Natural killer cell (primary cell): ENCODE measurements around the gene GNPNAT1. TPM values are rescaled to one million over a fixed set of nuclear protein-coding genes. Genes with fewer than 3 reads are reported as not detected.

Source experiments
- ATAC-seq, 3 donors: fragments of 150-1000 bp in 2 of 3; fragments of 200-7000 bp in 1 of 3; cut with Tn5 transposase; 1 replicate in 1 of 3; 2 replicates in 2 of 3; pipeline ENCODE4 v1.10.0; 2021; ENCODE audit warnings: mild to moderate bottlenecking in 2 of 3, moderate library complexity in 2 of 3
- DNase-seq, 2 donors: peaks; one replicate each; pipeline versions ENCODE4 v3.0.0 to v3.0.0-alpha.2; 2013 to 2021; ENCODE audit warnings: mixed read lengths in 1 of 2
- H3K27ac ChIP-seq: one replicate; pipeline ENCODE4 v1.5.1; 2013; ENCODE audit warnings: mild to moderate bottlenecking, low read length
- H3K27me3 ChIP-seq: one replicate; pipeline ENCODE4 v1.6.1; 2013; ENCODE audit warnings: low read length; ENCODE audit not compliant: control insufficient read depth, insufficient read depth
- H3K36me3 ChIP-seq: one replicate; pipeline ENCODE4 v1.6.1; 2013; ENCODE audit warnings: low read length; ENCODE audit not compliant: control insufficient read depth, insufficient read depth
- H3K4me1 ChIP-seq: one replicate; pipeline ENCODE4 v1.6.1; 2013; ENCODE audit warnings: low read length; ENCODE audit not compliant: control insufficient read depth, insufficient read depth
- H3K4me3 ChIP-seq: one replicate; pipeline ENCODE4 v1.5.1; 2013; ENCODE audit warnings: low read length
- H3K9me3 ChIP-seq: one replicate; pipeline ENCODE4 v1.6.1; 2013; ENCODE audit warnings: low read length; ENCODE audit not compliant: control insufficient read depth, insufficient read depth
- H3K27ac Mint-ChIP-seq, 2 donors: one replicate each; pipeline ENCODE4 v1.8.0; 2022; ENCODE audit warnings: mild to moderate bottlenecking in 2 of 2, mixed read lengths in 2 of 2, moderate library complexity in 1 of 2
- H3K27me3 Mint-ChIP-seq, 2 donors: one replicate each; pipeline ENCODE4 v1.8.0; 2022; ENCODE audit warnings: low read depth in 2 of 2, mixed read lengths in 2 of 2
- H3K36me3 Mint-ChIP-seq: one replicate; pipeline ENCODE4 v1.8.0; 2022; ENCODE audit warnings: mixed read lengths
- H3K4me1 Mint-ChIP-seq, 2 donors: one replicate each; pipeline ENCODE4 v1.8.0; 2022; ENCODE audit warnings: mixed read lengths in 2 of 2
- H3K4me3 Mint-ChIP-seq: one replicate; pipeline ENCODE4 v1.8.0; 2022; ENCODE audit warnings: mild to moderate bottlenecking, moderate library complexity, mixed read lengths
- H3K9me3 Mint-ChIP-seq, 2 donors: one replicate each; pipeline ENCODE4 v1.8.0; 2022; ENCODE audit warnings: mixed read lengths in 2 of 2
- WGBS: methylation state at CpG from one replicate; pipeline ENCODE4 v1.1.7; 2013; ENCODE audit warnings: missing lambda C conversion rate; ENCODE audit not compliant: insufficient coverage; 5-methylcytosine and 5-hydroxymethylcytosine counted together
- intact Hi-C: fragments of 100-400 bp; cut with micrococcal nuclease; formaldehyde crosslinking; loops from one replicate; pipeline ENCODE4 v1.14.2; 2022
- total RNA-seq, 4 donors: library from RNA; stranded (reverse); fragments of 120-200 nt in 1 of 4; gene quantifications; one replicate each; pipeline versions ENCODE4 v1.2.3 to v1.2.4, GENCODE V29; 2013 to 2022
- TF ChIP-seq, protein P1 (sequence below): fragments of 200-600 bp; IDR thresholded peaks from one replicate; pipeline ENCODE4 v1.8.0; 2022; ENCODE audit warnings: antibody characterized with exemption

Gene GNPNAT1
- total RNA-seq, 3 donors from 2014 or later (not counting 1 experiment from before 2014, with no cell fraction given): 5.6 to 7.5 (median 7.0) TPM

DNA sequence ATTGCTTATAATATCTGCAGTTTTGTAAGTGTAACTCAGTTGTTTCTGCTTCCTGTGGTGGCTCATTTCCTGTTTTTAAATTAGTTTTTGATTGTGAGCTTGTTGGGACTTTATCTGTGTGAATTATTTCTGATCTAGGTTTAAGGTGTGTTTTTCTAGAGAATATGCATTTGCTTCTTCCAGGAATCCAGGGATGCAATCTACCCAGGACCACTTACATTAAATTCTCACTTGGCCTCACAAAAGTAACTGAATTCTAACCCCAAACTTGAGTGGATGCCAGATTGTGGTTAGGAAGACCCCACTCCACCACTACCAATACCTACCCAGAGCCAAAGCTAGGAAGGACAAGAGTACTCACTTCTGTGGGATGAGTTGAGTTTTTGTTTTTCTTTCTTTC, 49.5 kb downstream of the GNPNAT1 start:
- no peaks in the 10 kb centered on the region for H3K9me3 ChIP-seq
- peak overlapping the region; percentile 9 for H3K4me3 ChIP-seq
- H3K27ac ChIP-seq: peak overlapping the region; percentile 88
- intact Hi-C loops: loop anchor here (1.0 kb wide), 1 partner anchor 12 kb away; the partner anchor contains the start of gene STYX
- peaks cover 35 to 45% of the 10 kb centered on the region in 2 donors for H3K4me1 Mint-ChIP-seq
- peaks cover 18% of the 10 kb centered on the region for H3K4me1 ChIP-seq
- peaks cover 10% of the 10 kb centered on the region for H3K36me3 ChIP-seq
- peak overlapping the region; percentile 74 for H3K4me3 Mint-ChIP-seq
- peak overlapping the region; percentile 93 to 96 for H3K27ac Mint-ChIP-seq
- ATAC-seq (peak; percentile 18 to 38 (median 24)), DNase-seq (peak in 1 of 2 donors; percentile 63)
- no peaks in the 10 kb centered on the region for H3K27me3 Mint-ChIP-seq
- TF ChIP-seq, protein P1, sequence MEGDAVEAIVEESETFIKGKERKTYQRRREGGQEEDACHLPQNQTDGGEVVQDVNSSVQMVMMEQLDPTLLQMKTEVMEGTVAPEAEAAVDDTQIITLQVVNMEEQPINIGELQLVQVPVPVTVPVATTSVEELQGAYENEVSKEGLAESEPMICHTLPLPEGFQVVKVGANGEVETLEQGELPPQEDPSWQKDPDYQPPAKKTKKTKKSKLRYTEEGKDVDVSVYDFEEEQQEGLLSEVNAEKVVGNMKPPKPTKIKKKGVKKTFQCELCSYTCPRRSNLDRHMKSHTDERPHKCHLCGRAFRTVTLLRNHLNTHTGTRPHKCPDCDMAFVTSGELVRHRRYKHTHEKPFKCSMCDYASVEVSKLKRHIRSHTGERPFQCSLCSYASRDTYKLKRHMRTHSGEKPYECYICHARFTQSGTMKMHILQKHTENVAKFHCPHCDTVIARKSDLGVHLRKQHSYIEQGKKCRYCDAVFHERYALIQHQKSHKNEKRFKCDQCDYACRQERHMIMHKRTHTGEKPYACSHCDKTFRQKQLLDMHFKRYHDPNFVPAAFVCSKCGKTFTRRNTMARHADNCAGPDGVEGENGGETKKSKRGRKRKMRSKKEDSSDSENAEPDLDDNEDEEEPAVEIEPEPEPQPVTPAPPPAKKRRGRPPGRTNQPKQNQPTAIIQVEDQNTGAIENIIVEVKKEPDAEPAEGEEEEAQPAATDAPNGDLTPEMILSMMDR: no peak
- no peaks in the 10 kb centered on the region for H3K27me3 ChIP-seq
- no peaks in the 10 kb centered on the region for H3K9me3 Mint-ChIP-seq
- no peaks in the 10 kb centered on the region for H3K36me3 Mint-ChIP-seq

DNA sequence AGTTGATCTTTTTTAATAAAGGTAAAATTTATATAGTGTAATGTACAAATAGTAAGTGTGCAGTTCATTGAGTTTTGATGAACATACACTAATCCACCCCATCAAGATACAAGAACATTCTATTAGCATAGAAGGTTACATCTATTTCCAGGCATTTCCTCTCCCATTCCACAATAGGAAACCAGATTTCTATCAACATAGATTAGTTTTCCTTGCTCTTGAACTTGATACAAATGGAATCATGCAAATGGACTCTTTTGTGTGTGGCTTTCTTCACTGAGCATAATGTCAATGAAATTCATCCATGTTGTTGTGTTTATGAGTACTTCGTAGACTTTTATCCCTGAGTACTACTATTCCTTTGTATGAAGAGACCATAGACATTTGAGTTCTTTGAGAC, 50.7 kb downstream of the GNPNAT1 start:
- Histone ChIP-seq H3K36me3 (peaks cover 3% of the 10 kb centered on the region), H3K9me3 (no peaks in the 10 kb centered on the region), H3K4me3 (no peak overlapping the region), H3K27me3 (no peaks in the 10 kb centered on the region), H3K27ac (no peak overlapping the region), H3K4me1 (peaks cover 18% of the 10 kb centered on the region)
- Mint-ChIP-seq H3K27ac (peak overlapping the region; percentile 93 to 96), H3K9me3 (no peaks in the 10 kb centered on the region), H3K27me3 (no peaks in the 10 kb centered on the region), H3K4me3 (peak overlapping the region; percentile 10), H3K36me3 (no peaks in the 10 kb centered on the region), H3K4me1 (peaks cover 45 to 56% of the 10 kb centered on the region in 2 donors)
- DNase-seq: no peak
- intact Hi-C loops: no loop called here
- ATAC-seq: no peak
- TF ChIP-seq, protein P1: no peak
- WGBS: no CpG with 5 or more reads among the region's 1 CpG

DNA sequence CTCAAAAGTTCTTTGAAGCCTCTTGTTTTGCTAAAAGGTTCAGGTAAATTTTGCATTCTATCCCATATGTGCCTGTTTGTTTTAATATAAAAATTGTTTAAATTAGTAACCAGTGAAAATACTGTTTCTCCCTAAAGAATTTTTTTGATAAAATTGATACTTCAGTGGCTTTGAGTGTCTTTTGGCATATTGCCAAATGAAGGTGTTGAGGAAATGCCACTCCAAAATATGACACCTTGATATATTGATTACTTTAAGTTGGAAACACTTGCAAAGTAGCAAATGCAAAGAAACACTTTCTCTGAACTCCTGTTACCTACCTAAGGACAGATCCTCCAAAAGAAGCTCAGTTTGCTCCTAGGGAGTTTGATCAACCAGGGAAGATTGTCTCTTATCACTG, 53.0 kb downstream of the GNPNAT1 start:
- no peak overlapping the region for H3K4me3 ChIP-seq
- Mint-ChIP-seq H3K27me3 (no peaks in the 10 kb centered on the region), H3K27ac (peak overlapping the region in 1 of 2 donors; percentile 37), H3K36me3 (peaks cover 1% of the 10 kb centered on the region), H3K4me3 (no peak overlapping the region), H3K9me3 (no peaks in the 10 kb centered on the region), H3K4me1 (peaks cover 66 to 67% of the 10 kb centered on the region in 2 donors)
- ATAC-seq (no peak), DNase-seq (peak in 1 of 2 donors; percentile 38)
- H3K4me1 ChIP-seq: peaks cover 18% of the 10 kb centered on the region
- no peaks in the 10 kb centered on the region for H3K9me3 ChIP-seq
- intact Hi-C loops: loop anchor here (10.0 kb wide), 1 partner anchor 56 kb away; the partner anchor contains the start of gene GNPNAT1
- H3K27ac ChIP-seq: no peak overlapping the region
- no peaks in the 10 kb centered on the region for H3K27me3 ChIP-seq
- peaks cover 6% of the 10 kb centered on the region for H3K36me3 ChIP-seq
- TF ChIP-seq, protein P1: no peak

DNA sequence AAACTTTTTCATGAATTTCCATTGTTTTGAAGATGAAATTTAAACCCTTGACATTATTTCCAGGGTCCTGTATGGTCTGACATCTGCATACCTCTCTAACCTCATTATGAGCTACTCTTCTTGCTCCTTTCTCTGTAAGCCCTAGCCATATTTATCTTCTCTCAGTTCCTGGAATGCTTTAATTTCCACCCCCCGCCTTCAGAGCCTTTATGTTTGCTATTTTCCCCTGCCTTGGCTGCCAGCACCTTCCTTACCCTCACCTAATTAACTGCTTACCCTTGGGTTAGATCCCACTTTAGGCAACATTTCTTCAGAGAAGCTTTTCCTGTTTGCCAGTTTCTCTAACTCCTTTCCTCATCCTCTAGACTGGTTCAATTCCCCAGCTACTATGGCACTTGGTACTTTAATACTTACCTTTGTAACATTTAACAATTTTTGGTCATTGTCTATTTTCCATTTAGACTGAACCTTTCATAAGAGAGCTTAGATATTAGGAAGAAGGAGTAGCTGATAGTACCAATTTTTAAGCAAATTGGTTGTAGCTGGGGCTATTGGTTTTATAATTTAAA, 55.4 kb downstream of the GNPNAT1 start:
- Histone ChIP-seq H3K27ac (no peak overlapping the region), H3K4me3 (no peak overlapping the region), H3K36me3 (peaks cover 9% of the 10 kb centered on the region), H3K4me1 (peaks cover 7% of the 10 kb centered on the region), H3K9me3 (no peaks in the 10 kb centered on the region), H3K27me3 (no peaks in the 10 kb centered on the region)
- TF ChIP-seq, protein P1: no peak
- no peaks in the 10 kb centered on the region for H3K9me3 Mint-ChIP-seq
- peaks cover 5% of the 10 kb centered on the region for H3K36me3 Mint-ChIP-seq
- DNase-seq (no peak), ATAC-seq (no peak)
- H3K4me1 Mint-ChIP-seq: peaks cover 62% of the 10 kb centered on the region in 2 donors
- no peak overlapping the region for H3K4me3 Mint-ChIP-seq
- H3K27ac Mint-ChIP-seq: peak overlapping the region; percentile 7 to 62
- intact Hi-C loops: loop anchor here (10.0 kb wide), 1 partner anchor 59 kb away; the partner anchor contains the start of gene GNPNAT1
- no peaks in the 10 kb centered on the region for H3K27me3 Mint-ChIP-seq
- WGBS: 90% methylated on average over 1 of the region's 1 CpG
